Fibroblast of skin of back (primary cell): ENCODE results near the gene BRICD5. TPM values are rescaled to one million over a fixed set of nuclear protein-coding genes. Genes with fewer than 3 reads are reported as not detected.
A peak's percentile ranks its signal among the peaks of the same experiment; 100 is the strongest.
"Not testable (repeated sequence)": the region's sequence is repeated elsewhere in the genome, so short reads cannot be mapped to it uniquely, and the experiment has no call there.

Source experiments
- DNase-seq: peaks from one replicate; pipeline ENCODE4 v3.0.0-alpha.2; 2013
- polyA plus RNA-seq, 2 experiments: library from polyadenylated mRNA; unstranded; fragments of 120-200 nt; gene quantifications; one replicate each; pipeline ENCODE4 v1.2.1, GENCODE V29; 2013; ENCODE audit not compliant: insufficient read length in 2 of 2

Gene BRICD5
- polyA plus RNA-seq (2013, experiment 1 of 2; ENCODE audit: insufficient read length), result 3.8 TPM
- 1.3 TPM for polyA plus RNA-seq (2013, experiment 2 of 2; ENCODE audit: insufficient read length)

DNA sequence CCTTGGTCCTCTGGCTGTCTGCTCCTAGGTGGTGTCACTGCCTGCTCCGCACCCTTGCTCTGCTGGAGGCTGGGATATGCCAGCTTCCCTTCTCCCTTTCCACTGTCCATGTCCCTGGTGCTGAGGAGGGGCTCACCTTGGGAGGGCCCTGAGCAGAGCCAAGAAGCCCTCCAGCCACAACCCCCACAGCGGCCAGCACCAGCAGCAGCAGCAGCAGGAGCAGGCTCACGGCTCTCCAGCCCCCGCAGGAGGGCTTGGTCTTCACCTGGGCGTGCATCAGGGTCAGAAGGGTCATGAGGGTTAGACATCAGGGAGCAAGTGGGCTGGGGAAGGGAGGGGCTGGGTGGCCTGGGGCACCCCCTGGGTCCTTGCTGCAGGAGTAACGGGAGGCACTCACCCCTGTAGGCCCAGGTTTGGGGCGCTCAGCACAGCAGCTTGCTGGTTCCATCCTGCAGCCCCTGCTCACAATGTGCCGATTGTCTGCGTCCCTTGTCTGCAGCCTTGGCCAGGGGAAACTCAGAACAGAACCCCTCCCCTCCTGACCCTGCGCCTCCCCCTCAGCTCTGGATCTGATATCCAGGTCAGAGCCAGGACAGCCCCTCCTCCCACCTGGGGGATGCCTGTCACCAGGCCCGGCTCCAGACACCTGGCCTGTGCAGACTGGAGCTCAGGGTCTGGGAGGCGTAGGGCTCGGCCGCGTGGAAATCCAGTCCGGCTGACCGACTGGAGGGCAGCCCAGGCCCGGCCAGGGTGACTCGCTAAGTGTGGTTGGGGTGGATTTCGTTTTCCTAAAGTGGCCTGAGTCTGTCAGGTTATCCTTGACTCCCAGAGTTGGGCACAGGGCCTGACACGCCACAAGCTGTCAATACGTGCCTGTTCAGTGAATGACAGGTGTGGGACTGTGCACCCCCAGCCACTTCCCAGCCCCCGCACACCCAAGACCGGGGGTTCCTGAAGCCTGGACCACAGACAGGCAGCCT lies at the start of gene BRICD5:
Gene BRICD5 (minus strand): TSS at position 478 of the 980 bp plus-strand sequence. CDS start 30 bp downstream, at position 448.
- DNase-seq, result no peak

DNA sequence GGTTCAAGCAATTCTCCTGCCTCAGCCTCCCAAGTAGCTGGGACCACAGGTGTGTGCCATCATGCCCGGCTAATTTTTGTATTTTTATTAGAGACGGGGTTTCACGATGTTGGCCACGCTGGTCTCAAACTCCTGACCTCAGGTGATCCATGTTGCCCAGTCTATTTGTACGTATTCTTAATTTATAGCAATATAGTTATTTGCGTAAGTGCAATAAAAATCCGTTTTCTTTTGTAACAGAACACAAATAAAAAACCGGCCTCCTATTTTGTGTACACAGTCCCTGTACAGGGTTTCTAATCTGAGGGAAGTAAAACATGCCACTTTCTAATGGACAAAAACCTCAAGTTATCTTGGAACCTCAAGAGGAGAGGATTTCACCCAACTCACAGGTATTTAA lies 49.6 kb upstream of the BRICD5 start:
- DNase-seq, result no peak

DNA sequence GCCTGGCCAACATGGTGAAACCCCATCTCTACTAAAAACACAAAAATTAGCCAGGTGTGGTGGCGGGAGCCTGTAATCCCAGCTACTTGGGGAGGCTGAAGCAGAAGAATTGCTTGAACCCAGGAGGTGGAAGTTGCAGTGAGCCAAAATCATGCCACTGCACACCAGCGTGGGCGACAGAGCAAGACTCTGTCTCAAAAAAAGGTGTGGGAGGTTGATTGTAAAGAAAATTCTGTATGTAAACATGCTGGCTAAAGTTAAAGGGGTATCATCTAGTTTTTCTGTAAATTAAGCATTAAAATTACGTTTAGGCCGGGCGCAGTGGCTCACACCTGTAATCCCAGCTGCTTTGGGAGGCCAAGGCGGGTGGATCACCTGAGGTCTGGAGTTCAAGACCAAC lies 47.9 kb upstream of the BRICD5 start:
- not testable (repeated sequence) for DNase-seq

DNA sequence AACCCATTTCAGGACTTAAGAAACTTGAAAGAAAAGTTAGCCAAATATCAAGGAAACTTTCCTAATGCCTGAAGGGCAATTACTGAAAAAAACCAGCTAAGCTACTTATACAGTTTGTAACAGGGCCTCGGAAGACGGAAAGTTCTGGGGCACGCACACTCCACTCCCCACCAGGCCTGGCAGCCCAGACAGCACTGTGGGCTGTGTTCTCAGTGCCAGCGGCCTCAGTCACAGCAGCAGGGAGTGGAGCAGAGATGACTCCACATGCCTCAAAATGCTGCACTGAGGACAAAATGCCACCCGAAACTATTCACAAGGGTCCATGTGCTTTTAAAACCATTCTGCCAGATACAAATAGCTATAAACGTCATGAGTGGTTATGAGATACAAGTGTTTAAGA lies 47.1 kb upstream of the BRICD5 start:
- no peak for DNase-seq

DNA sequence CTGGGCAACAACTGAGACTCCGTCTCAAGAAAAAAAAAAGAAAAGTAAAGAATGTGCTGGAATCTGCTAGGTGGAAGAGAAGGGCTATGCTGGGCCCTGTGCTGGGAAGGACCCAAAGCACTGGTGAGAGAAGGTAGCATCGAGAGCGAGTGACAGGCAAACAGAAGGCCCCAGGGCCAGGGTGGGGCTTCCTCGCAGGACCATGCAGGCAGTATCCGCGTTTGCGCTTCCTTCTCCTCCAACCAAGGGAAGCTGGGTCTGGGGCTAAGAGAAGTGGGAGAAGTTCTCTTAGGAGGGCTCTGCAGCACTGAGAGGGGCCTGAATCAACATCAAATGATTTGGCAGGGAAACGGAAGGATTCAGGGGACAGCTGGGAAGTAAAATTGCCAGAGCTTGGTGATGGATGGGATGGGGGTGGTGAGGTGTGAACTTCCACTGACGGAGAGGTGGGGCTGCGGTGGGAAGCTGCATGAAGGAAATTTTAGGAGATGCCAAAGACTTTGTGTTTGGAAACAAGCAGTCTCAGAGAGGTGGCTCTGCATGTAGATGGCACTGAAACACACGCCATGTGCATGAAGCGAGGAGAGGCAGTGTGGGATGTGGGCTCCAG lies 46.0 kb upstream of the BRICD5 start:
- DNase-seq, result no peak

DNA sequence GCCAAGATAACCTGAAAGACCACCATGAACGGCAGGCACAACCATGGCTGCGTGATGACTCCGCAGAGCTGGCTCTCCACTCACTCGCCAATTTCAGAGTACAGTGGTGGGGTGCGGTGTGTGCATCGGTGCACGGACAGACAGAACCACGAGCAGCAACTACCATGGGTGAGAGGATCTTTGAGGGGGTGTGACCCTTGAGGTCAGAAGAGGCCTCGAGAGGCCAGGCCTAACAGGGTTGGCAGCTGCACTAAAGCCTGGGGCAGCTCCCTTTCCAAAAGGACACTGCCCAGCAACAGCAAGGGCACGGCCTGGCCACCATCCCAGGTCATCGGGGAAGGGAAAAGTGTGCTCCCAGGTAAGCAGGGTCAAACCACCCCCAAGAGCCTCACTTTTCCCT lies 42.6 kb upstream of the BRICD5 start:
- DNase-seq, result no peak

DNA sequence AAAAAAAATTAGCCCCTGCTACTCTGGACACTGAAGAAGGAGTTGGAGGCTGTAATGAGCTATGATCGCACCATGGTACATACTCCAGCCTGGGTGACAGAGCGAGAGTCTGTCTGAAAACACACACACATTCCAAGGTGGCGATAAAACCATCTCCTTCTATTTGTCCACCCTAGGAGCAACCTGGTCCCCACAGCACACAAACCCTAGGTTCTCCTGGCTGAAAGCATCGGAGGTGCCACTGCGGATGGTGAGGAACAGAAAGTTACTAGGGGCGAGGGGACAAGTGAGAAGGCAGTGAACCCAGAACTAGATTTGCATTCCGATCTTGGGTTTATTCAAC lies 42.1 kb upstream of the BRICD5 start:
- no peak for DNase-seq

DNA sequence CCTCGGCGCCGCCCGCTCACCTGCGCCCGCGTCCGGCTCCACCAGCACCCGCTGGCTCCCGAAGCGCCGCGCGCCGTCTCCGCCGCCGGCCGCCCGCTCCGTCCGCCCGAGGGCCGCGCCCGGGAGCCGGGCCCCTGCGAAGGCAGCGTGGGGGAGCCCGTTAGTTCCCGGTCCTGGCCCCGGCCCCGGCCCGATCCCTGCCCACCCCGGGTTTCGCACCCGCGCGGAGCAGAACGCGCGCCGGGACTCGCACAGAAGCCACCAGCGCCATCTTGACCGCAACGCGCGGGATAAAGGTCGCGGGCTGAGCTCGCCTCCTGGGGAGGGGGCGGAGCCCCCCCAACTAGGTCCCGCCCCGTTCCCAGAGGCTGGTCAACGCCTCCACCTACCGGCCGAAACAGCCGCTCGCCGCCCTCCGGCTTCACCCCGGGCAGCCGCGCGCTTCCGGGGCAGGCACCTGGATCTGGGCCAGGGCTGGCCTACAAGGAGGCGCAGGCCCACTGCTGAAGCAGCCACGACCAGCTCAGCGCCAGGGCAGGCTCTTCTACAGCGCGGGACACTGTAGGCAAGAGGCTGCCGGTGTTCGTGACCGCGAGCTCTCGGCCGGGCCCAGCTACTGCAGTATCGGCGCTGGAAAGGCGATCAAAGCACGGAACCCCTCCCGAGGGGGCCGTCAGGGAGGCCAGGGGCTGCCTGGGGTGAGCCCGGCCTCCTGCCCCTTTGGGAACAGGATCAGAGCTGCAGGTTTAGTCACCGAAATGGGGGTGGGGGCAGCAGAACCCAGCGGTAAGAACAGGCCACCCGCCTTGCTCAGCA lies 40.8 kb upstream of the BRICD5 start, which contains the start of gene ECI1:
Gene ECI1 (minus strand): TSS at position 292 of the 816 bp plus-strand sequence. CDS start 21 bp downstream, at position 271.
- peak; percentile 92 for DNase-seq

DNA sequence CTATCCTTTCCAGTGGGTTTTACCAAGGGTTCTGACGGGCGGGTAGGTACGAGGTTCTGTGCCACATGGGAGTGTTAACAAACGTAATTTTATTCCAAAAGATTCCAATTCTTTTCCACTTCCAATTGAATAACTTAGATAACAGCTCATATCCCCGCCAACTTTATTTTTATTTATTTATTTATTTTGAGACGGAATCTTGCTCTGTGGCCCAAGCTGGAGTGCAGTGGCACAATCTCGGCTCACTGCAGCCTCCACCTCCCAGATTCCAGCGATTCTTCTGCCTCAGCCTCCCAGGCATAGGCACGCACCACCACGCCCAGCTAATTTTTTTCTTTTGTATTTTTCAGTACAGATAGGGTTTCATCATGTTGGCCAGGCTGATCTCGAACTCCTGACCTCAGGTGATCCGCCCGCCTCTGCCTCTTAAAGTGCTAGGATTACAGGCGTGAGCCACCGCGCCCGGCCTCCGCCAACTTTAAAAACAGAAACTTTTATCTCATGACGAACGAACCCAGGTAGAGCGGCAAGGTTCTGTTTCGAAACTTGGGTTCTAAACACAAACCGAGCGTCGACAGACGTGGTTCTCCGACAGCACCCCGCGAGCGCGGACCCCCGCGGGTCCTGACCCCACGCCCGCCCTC lies 40.1 kb upstream of the BRICD5 start:
- DNase-seq, result no peak

DNA sequence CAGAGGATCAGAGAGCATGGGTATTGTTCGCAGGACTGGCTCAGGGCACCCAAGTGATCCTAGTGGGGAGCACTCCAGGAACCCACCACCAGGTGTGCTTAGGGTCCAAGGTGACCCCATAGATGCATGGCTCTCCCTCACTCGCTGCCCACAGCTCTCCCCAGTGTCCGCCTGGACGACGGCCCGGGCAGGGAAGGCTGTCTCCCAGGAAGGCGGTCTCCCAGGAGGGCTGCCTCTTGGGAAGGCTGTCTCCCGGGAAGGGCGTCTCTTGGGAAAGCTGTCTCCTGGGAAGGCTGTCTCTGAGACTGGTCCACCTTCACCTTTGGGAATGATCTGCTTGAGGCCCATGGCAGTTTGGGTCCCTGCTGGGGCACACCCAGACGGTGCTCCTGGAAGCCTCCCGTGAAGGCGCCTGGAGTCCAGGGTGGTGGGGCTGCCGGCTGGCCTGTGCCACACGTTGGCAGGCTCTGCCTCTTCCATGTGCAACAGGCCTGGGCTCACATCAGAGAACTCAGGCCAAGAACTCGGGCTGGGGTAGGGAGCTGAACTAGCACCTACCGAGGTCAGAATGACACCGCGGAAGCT lies 35.7 kb upstream of the BRICD5 start:
- no peak for DNase-seq

DNA sequence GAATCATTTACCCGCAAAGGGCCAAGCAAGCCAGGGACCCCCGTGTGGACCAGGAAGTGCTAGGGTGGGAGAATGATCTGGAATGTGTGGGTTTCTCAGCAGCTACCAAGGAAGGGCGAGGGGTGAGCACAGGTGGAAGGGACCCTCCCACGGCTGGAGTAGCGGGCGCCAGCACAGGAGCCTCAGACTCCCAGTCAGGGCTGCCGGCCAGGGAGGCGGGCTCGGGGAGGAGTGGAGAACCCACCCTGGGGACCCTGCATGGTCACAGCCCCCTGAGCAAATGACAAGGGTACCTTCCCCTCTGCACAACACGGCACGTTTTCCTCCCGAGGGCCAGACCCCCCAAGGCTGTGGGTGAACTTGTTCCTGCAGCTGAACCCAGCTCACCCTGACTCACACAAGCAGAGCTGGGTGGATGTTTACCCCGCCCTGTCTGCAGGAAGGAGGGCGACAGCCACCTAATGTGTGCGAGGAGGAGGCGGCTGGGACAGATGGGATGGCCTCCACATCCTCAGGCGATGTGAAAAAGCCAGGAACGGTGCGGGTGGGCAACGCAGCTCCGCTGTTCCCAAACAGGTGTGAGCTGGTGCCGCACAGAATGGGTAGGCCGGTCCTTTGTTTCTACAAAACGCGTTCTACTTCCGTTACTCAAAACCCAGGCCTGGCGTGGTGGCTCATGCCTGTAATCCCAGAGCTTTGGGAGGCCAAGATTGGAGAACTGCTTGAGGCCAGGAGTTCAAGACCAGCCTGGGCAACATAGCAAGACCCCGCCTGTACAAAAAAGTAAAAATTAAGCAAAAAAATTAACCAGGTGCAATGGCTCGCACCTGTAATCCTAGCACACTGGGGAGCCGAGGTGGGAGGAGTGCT lies 34.5 kb upstream of the BRICD5 start:
- no peak for DNase-seq

DNA sequence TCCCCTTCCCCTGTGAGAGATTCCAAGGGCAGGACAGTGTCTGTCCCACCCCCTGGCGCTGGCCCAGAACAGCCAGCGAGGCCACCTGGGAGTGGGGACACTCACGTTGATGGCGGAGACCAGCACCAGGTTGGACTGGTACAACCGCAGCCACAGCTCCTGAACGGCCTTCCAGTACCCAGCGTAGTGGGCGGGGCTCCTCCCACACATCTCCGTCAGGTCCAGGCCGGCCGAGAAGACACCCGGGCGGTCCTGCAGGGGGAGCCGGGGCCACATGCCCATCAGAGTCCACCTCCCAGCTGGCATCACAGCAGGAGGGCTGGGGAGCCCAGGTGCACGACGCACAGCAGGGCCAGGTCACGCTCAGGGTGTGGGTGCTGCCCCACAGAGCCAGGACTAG lies 33.6 kb upstream of the BRICD5 start:
- DNase-seq, result no peak

DNA sequence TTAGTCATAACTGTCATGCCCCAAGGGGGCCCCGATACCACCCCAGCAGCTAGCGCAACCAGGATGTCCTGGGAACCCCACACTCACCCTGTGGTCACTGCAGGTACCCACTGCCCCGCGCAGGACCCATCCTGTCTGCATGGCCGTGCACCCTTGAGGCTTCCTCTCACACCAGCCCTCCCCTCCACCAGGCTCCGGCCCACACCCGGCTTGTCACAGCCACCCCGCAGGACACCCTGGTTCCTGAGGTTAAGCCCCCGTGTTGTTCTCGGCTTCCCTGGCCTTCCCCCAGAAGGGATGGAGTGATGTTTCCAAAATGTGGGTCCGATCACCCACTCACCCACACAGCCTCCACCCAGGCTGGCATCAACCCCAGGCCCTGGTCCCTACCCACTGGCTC lies 33.1 kb upstream of the BRICD5 start:
- no peak for DNase-seq

DNA sequence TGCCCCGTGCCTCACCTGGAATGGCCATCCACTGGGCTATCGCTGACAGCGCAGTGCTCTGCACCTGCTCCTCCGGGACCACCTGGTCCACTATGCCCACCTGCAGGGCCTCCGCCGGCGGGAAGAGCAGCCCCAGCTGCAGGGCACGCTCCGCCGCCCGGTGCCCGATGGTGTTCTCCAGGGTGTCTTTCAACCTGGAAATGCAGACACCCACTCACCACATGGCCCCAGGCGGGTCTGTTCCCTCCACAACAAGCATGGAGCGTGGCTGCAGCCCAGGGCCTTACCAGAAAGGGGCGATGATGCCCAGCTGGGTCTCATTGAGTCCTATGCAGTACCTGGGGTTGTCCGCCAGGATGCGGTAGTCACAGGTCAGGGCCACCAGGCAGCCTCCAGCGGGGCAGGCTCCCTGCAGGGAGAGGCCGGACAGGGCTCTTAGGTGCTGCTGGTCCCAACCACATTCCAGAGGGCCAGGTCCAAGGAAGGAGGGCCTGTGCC lies 32.4 kb upstream of the BRICD5 start:
- no peak for DNase-seq

DNA sequence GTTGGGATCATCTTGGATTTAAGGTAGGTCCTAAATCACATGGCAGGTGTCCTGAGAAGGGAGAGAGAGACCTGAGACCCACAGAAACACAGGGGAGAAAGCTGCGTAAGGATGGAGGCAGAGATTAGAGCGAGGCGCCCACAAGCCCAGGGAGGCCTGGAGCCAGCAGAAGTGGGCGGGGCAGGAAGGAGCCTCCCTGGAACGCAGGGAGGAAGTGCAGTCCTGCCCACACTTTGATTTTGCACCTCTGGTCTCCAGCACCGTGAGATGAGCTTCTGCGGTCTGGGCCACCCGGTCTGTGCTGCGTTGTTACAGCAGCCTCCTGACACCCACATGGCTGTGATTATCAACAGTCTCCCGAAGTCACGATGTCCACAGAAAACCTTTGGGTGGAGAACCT lies 31.9 kb upstream of the BRICD5 start:
- DNase-seq, result no peak

DNA sequence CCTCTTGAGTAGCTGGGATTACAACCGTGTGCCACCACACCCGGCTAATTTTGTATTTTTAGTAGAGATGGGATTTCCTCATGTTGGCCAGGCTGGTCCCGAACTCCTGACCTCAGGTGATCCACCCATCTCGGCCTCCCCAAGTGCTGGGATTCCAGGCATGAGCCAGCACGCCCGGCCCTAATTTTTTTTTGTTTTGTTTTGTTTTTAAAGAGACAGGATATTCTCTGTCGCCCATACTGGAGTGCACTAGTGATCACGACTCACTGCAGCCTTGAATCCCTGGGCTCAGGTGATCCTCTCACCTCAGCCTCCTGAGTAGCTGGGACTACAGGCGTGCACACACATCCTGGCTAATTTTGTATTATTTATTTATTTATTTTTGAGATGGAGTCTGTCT lies 29.7 kb upstream of the BRICD5 start:
- DNase-seq, result not testable (repeated sequence)

DNA sequence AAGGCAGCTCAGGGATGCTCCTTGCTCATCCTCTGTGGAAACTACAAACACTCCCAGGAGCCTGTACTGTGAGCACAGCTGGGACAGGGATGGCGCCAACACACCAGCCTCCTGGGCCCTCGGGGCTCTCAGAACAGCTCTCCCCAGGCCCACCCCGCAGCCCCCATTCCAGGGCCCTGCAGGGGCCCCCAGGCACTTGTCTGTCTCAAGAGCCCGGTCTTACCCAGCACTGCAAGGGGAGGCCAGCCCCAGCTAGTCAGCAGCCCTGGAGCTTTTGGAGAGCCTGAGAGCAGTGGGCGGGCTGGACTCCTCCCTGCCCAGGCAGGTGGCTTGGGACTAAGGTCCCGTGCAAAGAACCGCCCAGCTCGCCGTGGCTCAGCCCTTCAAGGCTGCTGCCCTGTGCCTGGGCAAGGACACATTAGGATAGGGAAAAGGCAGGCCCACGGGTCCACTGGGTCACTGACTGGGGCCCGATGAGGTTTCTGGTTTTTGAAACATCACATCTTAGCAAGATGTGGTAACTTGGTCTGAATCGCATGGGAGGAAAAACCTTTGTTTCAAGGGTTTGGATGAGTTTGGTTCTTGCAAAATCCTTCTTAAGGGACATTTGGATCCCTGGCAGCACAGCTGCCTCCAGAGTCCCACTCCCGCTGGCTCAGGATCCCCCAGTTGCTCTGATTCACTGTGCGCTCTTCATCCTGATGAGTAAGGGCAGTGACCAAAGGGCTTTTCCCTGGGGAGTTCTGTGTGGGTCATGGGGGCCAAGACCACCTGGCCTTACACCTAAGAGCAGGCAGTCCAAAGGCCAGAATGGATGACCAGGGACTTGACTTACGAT lies 28.4 kb upstream of the BRICD5 start:
- no peak for DNase-seq

DNA sequence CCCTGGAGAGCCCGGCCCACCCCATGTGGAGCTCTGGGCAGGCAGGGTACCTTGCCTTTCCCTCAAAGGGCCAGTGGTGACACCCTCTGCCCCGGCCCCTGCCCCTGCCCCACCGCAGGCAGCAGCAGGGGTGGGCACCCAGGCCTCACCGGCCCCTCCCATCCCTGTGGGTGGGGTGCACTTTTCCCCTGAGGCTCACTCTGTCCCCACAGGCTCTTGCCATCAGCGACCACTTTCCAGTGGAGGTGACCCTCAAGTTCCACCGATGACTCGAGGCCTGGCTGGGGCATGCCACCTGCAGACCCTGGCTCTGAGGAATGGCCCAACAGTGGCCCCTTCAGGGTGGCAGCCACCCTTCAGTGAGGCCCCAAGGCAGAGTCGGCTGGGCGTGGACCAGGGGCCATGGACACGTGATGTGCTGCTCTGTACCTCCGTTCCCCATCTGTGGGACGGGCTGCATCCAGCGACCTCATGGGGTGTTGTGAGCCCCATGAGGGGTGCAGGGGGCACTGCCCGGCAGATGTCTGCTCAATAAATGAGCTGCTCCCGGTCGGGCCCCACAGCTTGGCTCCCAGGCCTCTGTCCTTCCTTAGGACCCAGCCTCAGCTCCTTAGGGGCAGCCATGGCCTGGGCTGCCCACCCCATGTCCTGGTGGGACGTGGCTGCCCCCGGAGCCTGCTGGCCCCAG lies 27.6 kb upstream of the BRICD5 start:
- no peak for DNase-seq

DNA sequence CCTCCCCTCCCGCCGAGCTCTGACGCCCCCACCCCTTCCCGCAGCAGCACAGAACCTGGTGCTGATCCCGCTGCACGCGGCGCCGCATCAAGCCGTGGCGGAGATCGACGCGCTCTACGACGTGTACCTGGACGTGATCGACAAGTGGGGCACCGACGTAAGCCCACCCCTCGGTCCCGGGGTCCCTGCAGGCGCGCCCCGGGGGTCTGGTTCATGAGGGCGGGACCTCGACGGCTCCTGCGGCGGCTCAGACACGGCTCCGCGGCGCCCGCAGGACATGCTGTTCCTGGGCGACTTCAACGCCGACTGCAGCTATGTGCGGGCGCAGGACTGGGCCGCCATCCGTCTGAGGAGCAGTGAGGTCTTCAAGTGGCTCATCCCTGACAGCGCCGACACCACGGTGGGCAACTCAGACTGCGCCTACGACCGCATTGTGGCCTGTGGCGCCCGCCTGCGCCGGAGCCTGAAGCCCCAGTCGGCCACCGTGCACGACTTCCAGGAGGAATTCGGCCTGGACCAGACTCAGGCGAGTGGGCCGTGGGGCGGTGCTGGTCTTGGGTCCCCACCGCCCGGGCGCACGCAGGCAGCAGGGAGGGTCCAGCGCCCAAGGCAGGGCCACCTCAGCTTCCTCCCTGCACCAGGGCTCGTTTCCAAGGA lies 27.0 kb upstream of the BRICD5 start:
- DNase-seq, result no peak
